OCI-LY1 (cell line): ENCODE results near the gene CHMP2A.

Source experiments
- CTCF ChIP-seq: fragments of 200-600 bp; sonication (generic), shearing (Covaris generic); IDR thresholded peaks from 2 replicates; pipeline ENCODE4 v1.5.1; 2017; ENCODE audit warnings: mild to moderate bottlenecking, antibody characterized with exemption, low read length, moderate library complexity, mixed read lengths
- EZH2 ChIP-seq: fragments of 200-600 bp; sonication (generic), shearing (Covaris generic); IDR thresholded peaks from 2 replicates; pipeline ENCODE4 v1.8.0; 2017; ENCODE audit warnings: borderline replicate concordance, mixed run types, mild to moderate bottlenecking, antibody characterized with exemption, low read length, moderate library complexity, mixed read lengths

GRCh38 chr19:58550362-58551122, 4.4 kb downstream of the CHMP2A start:
- no peak for TF ChIP-seq CTCF
- TF ChIP-seq EZH2, result no peak
